BJ (cell line): Measurements from ENCODE around the gene HAND2. TPM values are rescaled to one million over a fixed set of nuclear protein-coding genes. Genes with fewer than 3 reads are reported as not detected.

ENCODE experiments used
- CTCF ChIA-PET: fragments of 350-600 bp; formaldehyde crosslinking; extraction: SDS; loops from one replicate; lab custom pipeline; 2021; ENCODE audit warnings: antibody characterized with exemption, inconsistent platforms; lab: Yijun Ruan, JAX
- POLR2A ChIA-PET: fragments of 300-600 bp; sonication (Branson Sonifier 250); formaldehyde crosslinking; extraction: SDS; loops from one replicate; lab custom pipeline; 2021; ENCODE audit warnings: antibody characterized with exemption; lab: Charles Lee
- DNase-seq: peaks from one replicate; pipeline ENCODE4 v3.0.0-alpha.2; 2011; ENCODE audit warnings: low read depth
- H3K27me3 ChIP-seq: 2 replicates; pipeline ENCODE4 v1.6.0; 2011; ENCODE audit warnings: low read length; ENCODE audit not compliant: control insufficient read depth, insufficient read depth
- H3K36me3 ChIP-seq: 2 replicates; pipeline ENCODE4 v1.5.1; 2011; ENCODE audit warnings: low read length; ENCODE audit not compliant: control insufficient read depth, insufficient read depth
- H3K4me3 ChIP-seq: 2 replicates; pipeline ENCODE4 v1.5.1; 2011; ENCODE audit warnings: low read depth, mild to moderate bottlenecking, control low read depth, low read length
- polyA plus RNA-seq: library from polyadenylated mRNA; depleted of rRNA; stranded (reverse); fragments of >200 nt; gene quantifications from 2 replicates; pipeline ENCODE4 v1.2.3, GENCODE V29; 2011
- TF ChIP-seq, protein P1 (sequence below): IDR thresholded peaks from 2 replicates; pipeline ENCODE4 v1.5.1; 2011; ENCODE audit warnings: low read depth, mild to moderate bottlenecking, control low read depth, inconsistent platforms, low read length, moderate library complexity; ENCODE audit not compliant: insufficient read depth

Gene HAND2
- polyA plus RNA-seq, 1 experiment, result 3.6 TPM

DNA sequence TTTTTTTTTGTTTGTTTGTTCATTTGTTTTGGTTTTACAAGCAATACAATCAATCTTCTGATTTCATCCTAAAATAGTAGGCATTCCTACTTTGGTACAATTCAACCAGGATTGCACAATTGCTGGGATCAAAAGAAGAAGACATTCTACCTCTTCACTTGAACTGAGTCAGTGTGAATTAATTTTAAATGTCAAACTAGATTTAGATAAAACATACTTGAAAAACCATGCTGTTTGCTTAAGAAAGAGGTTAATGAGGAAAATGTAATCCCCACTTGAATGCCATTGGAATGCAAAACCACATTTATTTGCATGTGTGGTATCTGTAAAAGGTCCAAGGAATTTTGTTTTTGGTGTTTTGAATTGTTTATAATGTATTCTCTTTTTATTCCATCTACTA is 40.5 kb downstream of the HAND2 start:
- Histone ChIP-seq H3K4me3 (no peak overlapping the region), H3K36me3 (no peaks in the 10 kb centered on the region), H3K27me3 (peaks cover 15% of the 10 kb centered on the region)
- peak; percentile 80 for DNase-seq
- ChIA-PET CTCF (interaction anchor here (0.6 to 5.3 kb wide), 3 partner anchors 11 to 70 kb away, joined by 3 to 105 read pairs (median 7); no protein-coding TSS in a partner anchor), POLR2A (no interaction called here)
- TF ChIP-seq, protein P1, sequence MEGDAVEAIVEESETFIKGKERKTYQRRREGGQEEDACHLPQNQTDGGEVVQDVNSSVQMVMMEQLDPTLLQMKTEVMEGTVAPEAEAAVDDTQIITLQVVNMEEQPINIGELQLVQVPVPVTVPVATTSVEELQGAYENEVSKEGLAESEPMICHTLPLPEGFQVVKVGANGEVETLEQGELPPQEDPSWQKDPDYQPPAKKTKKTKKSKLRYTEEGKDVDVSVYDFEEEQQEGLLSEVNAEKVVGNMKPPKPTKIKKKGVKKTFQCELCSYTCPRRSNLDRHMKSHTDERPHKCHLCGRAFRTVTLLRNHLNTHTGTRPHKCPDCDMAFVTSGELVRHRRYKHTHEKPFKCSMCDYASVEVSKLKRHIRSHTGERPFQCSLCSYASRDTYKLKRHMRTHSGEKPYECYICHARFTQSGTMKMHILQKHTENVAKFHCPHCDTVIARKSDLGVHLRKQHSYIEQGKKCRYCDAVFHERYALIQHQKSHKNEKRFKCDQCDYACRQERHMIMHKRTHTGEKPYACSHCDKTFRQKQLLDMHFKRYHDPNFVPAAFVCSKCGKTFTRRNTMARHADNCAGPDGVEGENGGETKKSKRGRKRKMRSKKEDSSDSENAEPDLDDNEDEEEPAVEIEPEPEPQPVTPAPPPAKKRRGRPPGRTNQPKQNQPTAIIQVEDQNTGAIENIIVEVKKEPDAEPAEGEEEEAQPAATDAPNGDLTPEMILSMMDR, result no peak

DNA sequence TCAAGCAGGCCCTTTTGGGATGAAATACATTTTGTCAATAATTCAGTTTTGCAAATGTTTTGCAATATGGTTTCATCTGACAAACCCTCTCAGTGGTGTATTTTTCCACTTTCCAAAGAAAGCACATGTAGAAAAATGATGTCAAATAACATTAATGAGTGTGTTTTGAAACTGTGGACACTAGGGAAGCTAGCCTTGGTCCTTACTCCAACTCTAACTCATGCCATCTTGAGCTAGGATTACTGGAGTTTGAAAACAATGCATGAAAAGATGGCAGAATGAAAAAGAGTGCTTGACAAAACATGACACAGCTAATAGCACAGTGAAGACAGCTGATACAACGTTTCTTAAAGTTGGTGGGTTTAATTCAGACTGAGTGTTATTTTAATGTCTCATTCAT is 41.4 kb downstream of the HAND2 start:
- H3K36me3 ChIP-seq, result no peaks in the 10 kb centered on the region
- TF ChIP-seq, protein P1, result no peak
- ChIA-PET CTCF (interaction anchor here (0.6 to 1.7 kb wide), 5 partner anchors 10 to 821 kb away, joined by 3 to 7 read pairs (median 3); no protein-coding TSS in a partner anchor), POLR2A (no interaction called here)
- no peak for DNase-seq
- H3K27me3 ChIP-seq, result peaks cover 15% of the 10 kb centered on the region
- no peak overlapping the region for H3K4me3 ChIP-seq

DNA sequence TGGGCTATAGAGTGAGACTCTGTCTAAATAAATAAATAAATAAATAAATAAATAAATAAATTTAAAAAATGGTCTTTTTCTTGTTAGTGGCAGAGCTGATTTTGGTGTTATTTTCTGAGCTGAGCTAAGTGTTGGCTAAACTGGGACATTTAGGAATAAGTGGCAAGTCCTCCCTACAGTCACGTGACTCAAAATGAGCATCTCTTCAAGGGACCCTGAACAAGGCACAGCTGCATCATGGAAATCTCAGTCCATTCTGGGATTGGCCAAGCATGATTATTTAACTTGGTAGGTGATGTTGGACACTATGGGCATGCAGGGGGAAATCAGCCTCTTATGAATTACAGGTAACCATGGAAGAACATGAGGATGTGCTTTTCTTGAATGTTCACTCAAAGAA is 42.0 kb downstream of the HAND2 start:
- DNase-seq, result no peak
- Histone ChIP-seq H3K27me3 (peaks cover 15% of the 10 kb centered on the region), H3K36me3 (no peaks in the 10 kb centered on the region), H3K4me3 (no peak overlapping the region)
- TF ChIP-seq, protein P1, result no peak
- ChIA-PET CTCF (interaction anchor here (0.6 to 2.2 kb wide), 7 partner anchors 8 to 821 kb away, joined by 3 to 9 read pairs (median 4); no protein-coding TSS in a partner anchor), POLR2A (no interaction called here)

DNA sequence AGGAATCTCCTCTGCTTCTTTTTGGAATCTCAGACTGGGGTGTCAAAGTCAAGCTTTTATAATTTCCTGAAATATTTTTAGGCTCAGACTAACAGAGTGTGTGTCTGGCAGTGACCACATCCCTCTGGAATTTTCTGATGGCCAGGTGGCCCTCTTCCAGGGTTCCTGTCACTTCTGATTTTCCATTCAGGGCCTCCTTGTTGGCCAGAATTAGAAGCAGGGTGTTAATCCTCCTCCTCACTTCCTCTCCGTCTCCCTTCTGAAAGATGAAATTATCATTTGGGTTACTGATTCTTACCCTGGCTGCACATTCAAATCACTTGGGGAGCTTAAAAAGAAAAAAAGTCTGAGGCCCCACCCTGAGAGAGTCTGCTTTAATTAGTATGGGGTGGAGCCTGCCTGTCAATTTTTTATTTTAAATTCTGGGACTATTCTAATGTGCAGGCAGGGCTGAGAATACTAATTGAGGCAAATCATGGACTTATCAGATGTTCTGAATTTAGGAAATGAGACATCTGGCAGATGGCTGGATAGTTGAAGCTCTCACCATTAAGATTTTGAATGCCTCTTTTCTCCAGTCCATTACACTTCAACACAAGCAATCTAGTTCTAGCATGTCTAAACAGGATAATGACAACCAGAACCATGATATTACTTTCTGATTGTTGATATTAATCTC is 43.2 kb downstream of the HAND2 start:
- TF ChIP-seq, protein P1, result no peak
- ChIA-PET POLR2A (interaction anchor here (0.6 kb wide), 2 partner anchors 34 to 43 kb away, joined by 7 read pairs; no protein-coding TSS in a partner anchor), CTCF (interaction anchor here (1.2 to 2.2 kb wide), 2 partner anchors 66 to 473 kb away, joined by 3 to 9 read pairs; no protein-coding TSS in a partner anchor)

DNA sequence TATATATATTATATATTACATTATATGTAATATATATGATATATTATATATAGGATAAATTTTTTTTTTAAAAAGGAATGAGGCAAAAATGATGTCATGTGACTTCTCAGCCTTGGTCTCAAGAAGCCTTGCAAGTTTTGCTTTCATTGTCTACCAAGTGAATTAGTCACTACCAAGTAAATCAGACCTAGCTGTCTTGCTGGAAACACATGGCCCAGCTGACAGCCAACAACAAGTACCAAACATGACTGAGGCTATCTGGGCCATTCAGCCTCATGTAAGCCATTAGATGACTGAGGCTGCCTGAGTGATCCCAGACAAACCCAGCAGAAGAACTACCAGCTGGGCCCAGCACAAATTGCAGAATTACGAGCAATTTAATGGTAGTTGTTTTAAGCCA is 44.9 kb downstream of the HAND2 start:
- ChIA-PET POLR2A (no interaction called here), CTCF (no interaction called here)
- H3K4me3 ChIP-seq, result no peak overlapping the region
- no peaks in the 10 kb centered on the region for H3K36me3 ChIP-seq
- no peak for DNase-seq
- peaks cover 8% of the 10 kb centered on the region; the same call in 1 of the 2 replicates for H3K27me3 ChIP-seq
- TF ChIP-seq, protein P1, result no peak

More for the DNA sequence above, 43.2 kb downstream of the HAND2 start:
- H3K4me3 ChIP-seq, result no peak overlapping the region
- H3K27me3 ChIP-seq, result peaks cover 8% of the 10 kb centered on the region; the same call in 1 of the 2 replicates
- no peak for DNase-seq
- no peaks in the 10 kb centered on the region for H3K36me3 ChIP-seq
